ENCODE data around the gene MGRN1. TPM values are rescaled to one million over a fixed set of nuclear protein-coding genes. Genes with fewer than 3 reads are reported as not detected.
A peak's percentile ranks its signal among the peaks of the same experiment; 100 is the strongest.

MGRN1 gene
- total and polyA plus RNA-seq, 2 of the 13 experiments (the other 11 are each of a cell fraction or from before 2014, with no cell fraction given): 11.9 to 12.6 TPM

DNA sequence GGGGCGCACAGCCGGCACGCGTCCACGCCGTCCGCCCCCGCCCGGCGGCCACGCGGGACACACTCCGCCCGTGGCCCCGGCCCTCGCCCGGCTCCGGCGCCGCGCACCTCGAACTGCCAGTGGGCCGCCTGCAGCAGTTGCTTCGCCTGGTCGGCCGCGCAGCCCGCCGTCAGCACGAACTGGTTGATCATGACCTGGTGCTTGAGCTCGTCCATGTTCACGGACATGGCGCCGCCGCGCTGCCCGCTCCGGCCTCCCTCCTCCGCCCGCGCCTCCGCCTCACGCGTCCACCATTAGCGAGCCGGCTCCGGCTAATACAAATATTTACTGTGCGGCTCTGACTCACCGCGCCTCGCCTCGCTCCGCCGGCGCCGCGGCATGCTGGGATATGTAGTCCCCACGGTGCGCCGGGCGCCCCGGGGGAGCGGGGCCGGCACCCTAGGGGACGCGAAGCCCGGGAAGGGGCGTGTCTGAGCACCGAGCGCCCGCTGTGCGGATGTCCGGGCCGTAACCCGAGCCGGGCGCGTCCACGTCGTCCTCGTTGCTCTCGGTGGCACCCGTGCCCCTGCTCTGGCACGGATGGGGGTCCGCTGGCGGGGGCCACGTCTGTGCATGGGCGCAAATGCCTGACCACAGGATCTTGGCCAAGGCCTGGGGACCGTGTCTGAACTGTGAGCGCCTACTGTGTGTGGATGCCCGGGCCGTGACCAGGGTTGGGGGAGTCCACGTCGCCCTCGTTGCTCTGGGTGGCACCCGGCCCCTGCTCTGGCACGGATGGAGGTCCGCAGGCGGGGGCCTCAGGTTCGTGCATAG is 9.8 kb upstream of the MGRN1 start, which contains the start of gene UBALD1 (continued):
- TF ChIP-seq, protein P1, sequence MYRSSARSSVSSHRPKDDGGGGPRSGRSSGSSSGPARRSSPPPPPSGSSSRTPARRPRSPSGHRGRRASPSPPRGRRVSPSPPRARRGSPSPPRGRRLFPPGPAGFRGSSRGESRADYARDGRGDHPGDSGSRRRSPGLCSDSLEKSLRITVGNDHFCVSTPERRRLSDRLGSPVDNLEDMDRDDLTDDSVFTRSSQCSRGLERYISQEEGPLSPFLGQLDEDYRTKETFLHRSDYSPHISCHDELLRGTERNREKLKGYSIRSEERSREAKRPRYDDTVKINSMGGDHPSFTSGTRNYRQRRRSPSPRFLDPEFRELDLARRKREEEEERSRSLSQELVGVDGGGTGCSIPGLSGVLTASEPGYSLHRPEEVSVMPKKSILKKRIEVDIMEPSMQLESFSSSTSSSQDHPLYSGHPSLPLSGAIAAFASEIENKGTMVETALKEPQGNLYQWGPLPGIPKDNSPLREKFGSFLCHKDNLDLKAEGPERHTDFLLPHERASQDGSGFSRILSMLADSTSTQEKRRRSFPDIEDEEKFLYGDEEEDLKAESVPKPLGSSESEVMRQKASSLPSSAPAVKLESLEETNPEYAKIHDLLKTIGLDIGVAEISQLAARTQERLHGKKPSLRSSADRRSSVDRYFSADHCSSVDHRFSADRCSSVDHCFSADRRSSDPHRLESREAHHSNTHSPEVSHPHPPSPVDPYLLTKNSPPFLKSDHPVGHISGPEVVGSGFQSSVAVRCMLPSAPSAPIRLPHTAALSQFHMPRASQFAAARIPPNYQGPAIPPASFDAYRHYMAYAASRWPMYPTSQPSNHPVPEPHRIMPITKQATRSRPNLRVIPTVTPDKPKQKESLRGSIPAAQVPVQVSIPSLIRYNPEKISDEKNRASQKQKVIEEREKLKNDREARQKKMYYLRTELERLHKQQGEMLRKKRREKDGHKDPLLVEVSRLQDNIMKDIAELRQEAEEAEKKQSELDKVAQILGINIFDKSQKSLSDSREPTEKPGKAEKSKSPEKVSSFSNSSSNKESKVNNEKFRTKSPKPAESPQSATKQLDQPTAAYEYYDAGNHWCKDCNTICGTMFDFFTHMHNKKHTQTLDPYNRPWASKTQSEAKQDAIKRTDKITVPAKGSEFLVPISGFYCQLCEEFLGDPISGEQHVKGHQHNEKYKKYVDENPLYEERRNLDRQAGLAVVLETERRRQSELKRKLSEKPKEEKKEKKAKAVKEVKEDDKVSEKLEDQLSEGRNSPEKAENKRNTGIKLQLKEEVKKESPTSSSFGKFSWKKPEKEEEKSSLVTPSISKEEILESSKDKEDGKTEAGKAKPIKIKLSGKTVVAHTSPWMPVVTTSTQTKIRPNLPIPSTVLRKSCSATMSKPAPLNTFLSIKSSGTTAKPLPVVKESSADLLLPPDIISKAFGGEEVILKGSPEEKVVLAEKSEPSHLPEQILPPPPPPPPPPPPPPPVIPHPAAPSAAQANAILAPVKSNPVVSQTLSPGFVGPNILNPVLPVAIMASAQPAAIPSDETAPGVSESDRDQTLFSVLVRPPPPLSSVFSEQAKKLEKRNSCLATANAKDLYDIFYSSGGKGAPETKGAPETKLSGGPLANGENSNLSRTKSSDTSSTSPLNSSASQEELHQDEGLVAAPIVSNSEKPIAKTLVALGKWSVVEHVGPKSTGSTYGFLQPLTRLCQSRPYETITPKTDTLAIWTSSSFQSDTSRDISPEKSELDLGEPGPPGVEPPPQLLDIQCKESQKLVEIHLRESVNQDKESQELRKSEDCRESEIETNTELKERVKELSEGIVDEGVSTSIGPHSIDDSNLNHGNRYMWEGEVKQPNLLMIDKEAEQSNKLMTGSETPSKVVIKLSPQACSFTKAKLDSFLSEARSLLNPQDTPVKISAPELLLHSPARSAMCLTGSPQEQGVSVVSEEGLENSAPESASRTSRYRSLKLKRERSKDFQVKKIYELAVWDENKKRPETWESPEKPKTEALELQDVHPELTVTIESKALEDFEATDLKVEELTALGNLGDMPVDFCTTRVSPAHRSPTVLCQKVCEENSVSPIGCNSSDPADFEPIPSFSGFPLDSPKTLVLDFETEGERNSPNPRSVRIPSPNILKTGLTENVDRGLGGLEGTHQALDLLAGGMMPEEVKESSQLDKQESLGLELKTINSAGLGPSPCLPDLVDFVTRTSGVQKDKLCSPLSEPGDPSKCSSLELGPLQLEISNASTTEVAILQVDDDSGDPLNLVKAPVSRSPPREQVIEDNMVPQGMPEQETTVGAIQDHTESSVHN (CRISPR knock-in tag; IDR thresholded peaks at IDR 0.05): peak; percentile 87; the same call in 1 of the 2 replicates
- TF ChIP-seq NKX3-1 (CRISPR knock-in tag; IDR thresholded peaks at IDR 0.05) (0 out of 2 replicates have a peak, but pooled peaks have one; percentile 27), POLR2G (IDR thresholded peaks at IDR 0.05; ENCODE audit: low read depth, low read length) (peak; percentile 93), ARID5B (CRISPR knock-in tag; IDR thresholded peaks at IDR 0.05) (0 out of 2 replicates have a peak, but pooled peaks have one; percentile 33), ZNF605 (CRISPR knock-in tag; IDR thresholded peaks at IDR 0.05) (no peak), ASH2L (IDR thresholded peaks at IDR 0.05; ENCODE audit: insufficient read length, low read depth, low read length) (peak; percentile 68), HNRNPL (IDR thresholded peaks at IDR 0.05; ENCODE audit: low read depth, low read length) (0 out of 2 replicates have a peak, but pooled peaks have one; percentile 84), ZNF841 (CRISPR knock-in tag; IDR thresholded peaks at IDR 0.05; ENCODE audit: borderline replicate concordance) (no peak), ZNF354B (CRISPR knock-in tag; IDR thresholded peaks at IDR 0.05) (no peak), ZNF468 (CRISPR knock-in tag; IDR thresholded peaks at IDR 0.05) (peak; percentile 24; the same call in 1 of the 2 replicates), IKZF5 (CRISPR knock-in tag; IDR thresholded peaks at IDR 0.05) (peak; percentile 72; the same call in 1 of the 2 replicates), MEIS2 (CRISPR knock-in tag; IDR thresholded peaks at IDR 0.05) (no peak), GABPA (IDR thresholded peaks at IDR 0.05; ENCODE audit: low read depth, low read length) (peak; percentile 36), GABPA (CRISPR knock-in tag; IDR thresholded peaks at IDR 0.05; ENCODE audit: low read depth) (peak; percentile 81)

Measured in HepG2 (cell line).